ENCODE data around the gene EVI5L. TPM values are rescaled to one million over a fixed set of nuclear protein-coding genes. Genes with fewer than 3 reads are reported as not detected.

EVI5L gene
- polyA plus RNA-seq, 3 donors: 0.76 to 5.7 (median 1.3) TPM

DNA sequence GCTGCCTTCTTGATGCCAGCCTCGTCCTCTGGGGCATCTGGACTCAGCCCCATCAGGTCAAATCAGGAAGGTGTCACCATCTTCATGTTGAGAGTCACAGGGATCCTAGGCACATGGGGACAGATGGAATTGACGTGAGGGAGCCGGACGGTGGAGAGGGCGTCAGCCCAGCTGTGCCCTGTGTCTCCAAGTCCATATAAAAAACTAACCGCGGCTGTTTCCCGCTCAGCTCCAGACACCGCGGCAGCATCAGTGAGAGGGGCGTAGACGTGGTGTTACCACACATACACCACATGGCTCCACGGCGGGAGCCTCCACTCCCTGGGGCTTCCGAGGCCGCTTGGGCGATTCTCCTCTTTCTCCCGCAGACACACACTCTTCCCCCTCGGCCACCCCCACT is 49.8 kb downstream of the EVI5L start:
- Mint-ChIP-seq H3K27ac (peak overlapping the region in 1 of 7 donors; percentile 15), H3K4me3 (no peak overlapping the region), H3K27me3 (ENCODE audit: low read depth in 3 of 3) (peaks cover 20 to 32% (median 30%) of the 10 kb centered on the region in 3 donors), H3K4me1 (peaks cover 2% of the 10 kb centered on the region), H3K9me3 (peaks cover 2 to 17% (median 8%) of the 10 kb centered on the region in 7 donors), H3K36me3 (no peaks in the 10 kb centered on the region)
- no peaks in the 10 kb centered on the region for H4K20me1 ChIP-seq (ENCODE audit: insufficient read depth, low read length)
- H2AFZ ChIP-seq (ENCODE audit: insufficient read depth, low read depth, low read length, poor library complexity, severe bottlenecking): no peak overlapping the region
- H3K27me3 ChIP-seq (ENCODE audit: control insufficient read depth in 2 of 2, insufficient read depth in 2 of 2, low read length in 2 of 2): peaks cover 3 to 17% of the 10 kb centered on the region in 2 donors
- H3K36me3 ChIP-seq (replicated peaks in 1 of 2; ENCODE audit: control insufficient read depth in 1 of 2, insufficient read depth in 2 of 2, low read length in 2 of 2): no peaks in the 10 kb centered on the region
- no peaks in the 10 kb centered on the region for H3K79me2 ChIP-seq (ENCODE audit: insufficient read depth, low read length)
- TF ChIP-seq, protein P1, sequence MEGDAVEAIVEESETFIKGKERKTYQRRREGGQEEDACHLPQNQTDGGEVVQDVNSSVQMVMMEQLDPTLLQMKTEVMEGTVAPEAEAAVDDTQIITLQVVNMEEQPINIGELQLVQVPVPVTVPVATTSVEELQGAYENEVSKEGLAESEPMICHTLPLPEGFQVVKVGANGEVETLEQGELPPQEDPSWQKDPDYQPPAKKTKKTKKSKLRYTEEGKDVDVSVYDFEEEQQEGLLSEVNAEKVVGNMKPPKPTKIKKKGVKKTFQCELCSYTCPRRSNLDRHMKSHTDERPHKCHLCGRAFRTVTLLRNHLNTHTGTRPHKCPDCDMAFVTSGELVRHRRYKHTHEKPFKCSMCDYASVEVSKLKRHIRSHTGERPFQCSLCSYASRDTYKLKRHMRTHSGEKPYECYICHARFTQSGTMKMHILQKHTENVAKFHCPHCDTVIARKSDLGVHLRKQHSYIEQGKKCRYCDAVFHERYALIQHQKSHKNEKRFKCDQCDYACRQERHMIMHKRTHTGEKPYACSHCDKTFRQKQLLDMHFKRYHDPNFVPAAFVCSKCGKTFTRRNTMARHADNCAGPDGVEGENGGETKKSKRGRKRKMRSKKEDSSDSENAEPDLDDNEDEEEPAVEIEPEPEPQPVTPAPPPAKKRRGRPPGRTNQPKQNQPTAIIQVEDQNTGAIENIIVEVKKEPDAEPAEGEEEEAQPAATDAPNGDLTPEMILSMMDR (IDR thresholded peaks at IDR 0.05): no peak
- H3K9me3 ChIP-seq (replicated peaks in 1 of 2; ENCODE audit: control insufficient read depth in 1 of 2, insufficient read depth in 1 of 2, low read length in 2 of 2): peaks cover 2 to 3% of the 10 kb centered on the region in 2 donors
- 92% methylated on average over 12 of the region's 19 CpGs for WGBS (ENCODE audit: insufficient coverage)
- no peak overlapping the region for H3K4me2 ChIP-seq (replicated peaks; ENCODE audit: extremely low read depth, low read length, poor library complexity, severe bottlenecking)
- intact Hi-C loops (cut with micrococcal nuclease): no loop called here
- no peak for DNase-seq
- H3K9ac ChIP-seq (ENCODE audit: insufficient read depth, low read length, poor library complexity, severe bottlenecking): no peak overlapping the region
- H3K4me1 ChIP-seq (ENCODE audit: control insufficient read depth in 1 of 2, insufficient read depth in 2 of 2, low read length in 2 of 2): no peaks in the 10 kb centered on the region
- H3K4me3 ChIP-seq (replicated peaks in 1 of 3; ENCODE audit: low read depth in 2 of 3, low read length in 3 of 3): no peak overlapping the region
- H3K27ac ChIP-seq (ENCODE audit: low read depth in 1 of 2, low read length in 2 of 2): no peak overlapping the region

DNA sequence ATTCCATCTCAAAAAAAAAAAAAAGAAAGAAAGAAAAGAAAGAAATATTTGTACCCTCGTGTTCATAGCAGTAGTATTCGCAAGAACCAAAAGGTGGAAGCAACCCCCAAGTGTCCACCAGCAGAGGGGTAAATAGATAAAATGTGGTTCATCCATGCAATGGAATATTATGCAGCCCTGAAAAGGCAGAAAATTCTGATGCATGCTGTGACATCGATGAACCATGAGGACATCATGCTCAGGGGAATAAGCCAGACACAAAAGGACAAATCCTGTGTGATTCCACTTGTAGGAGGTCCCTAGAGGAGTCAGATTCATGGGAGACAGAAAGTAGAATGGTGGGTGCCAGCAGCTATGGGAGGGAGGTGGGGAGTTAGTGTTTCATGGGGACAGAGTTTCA is 51.9 kb downstream of the EVI5L start:
- no peak overlapping the region for H3K4me3 ChIP-seq (replicated peaks in 1 of 3; ENCODE audit: low read depth in 2 of 3, low read length in 3 of 3)
- no peak for DNase-seq
- Mint-ChIP-seq H3K4me3 (no peak overlapping the region), H3K27me3 (ENCODE audit: low read depth in 3 of 3) (peaks cover 12 to 25% (median 20%) of the 10 kb centered on the region in 3 donors), H3K27ac (no peak overlapping the region), H3K36me3 (no peaks in the 10 kb centered on the region), H3K4me1 (peaks cover 2% of the 10 kb centered on the region), H3K9me3 (peaks cover 2 to 10% (median 5%) of the 10 kb centered on the region in 7 donors)
- no peak overlapping the region for H3K27ac ChIP-seq (ENCODE audit: low read depth in 1 of 2, low read length in 2 of 2)
- no peak overlapping the region for H3K4me2 ChIP-seq (replicated peaks; ENCODE audit: extremely low read depth, low read length, poor library complexity, severe bottlenecking)
- H3K36me3 ChIP-seq (replicated peaks in 1 of 2; ENCODE audit: control insufficient read depth in 1 of 2, insufficient read depth in 2 of 2, low read length in 2 of 2): no peaks in the 10 kb centered on the region
- intact Hi-C loops (cut with micrococcal nuclease): no loop called here
- no peaks in the 10 kb centered on the region for H4K20me1 ChIP-seq (ENCODE audit: insufficient read depth, low read length)
- H3K79me2 ChIP-seq (ENCODE audit: insufficient read depth, low read length): no peaks in the 10 kb centered on the region
- peaks cover 0 to 3% of the 10 kb centered on the region in 2 donors for H3K9me3 ChIP-seq (replicated peaks in 1 of 2; ENCODE audit: control insufficient read depth in 1 of 2, insufficient read depth in 1 of 2, low read length in 2 of 2)
- H3K27me3 ChIP-seq (ENCODE audit: control insufficient read depth in 2 of 2, insufficient read depth in 2 of 2, low read length in 2 of 2): no peaks in the 10 kb centered on the region
- TF ChIP-seq, protein P1 (IDR thresholded peaks at IDR 0.05): no peak
- H3K9ac ChIP-seq (ENCODE audit: insufficient read depth, low read length, poor library complexity, severe bottlenecking): no peak overlapping the region
- 100% methylated on average over 3 of the region's 3 CpGs for WGBS (ENCODE audit: insufficient coverage)
- H2AFZ ChIP-seq (ENCODE audit: insufficient read depth, low read depth, low read length, poor library complexity, severe bottlenecking): no peak overlapping the region
- H3K4me1 ChIP-seq (ENCODE audit: control insufficient read depth in 1 of 2, insufficient read depth in 2 of 2, low read length in 2 of 2): no peaks in the 10 kb centered on the region
